GM19238 (cell line): ENCODE results near the gene SEPTIN5.

Source experiments
- DNase-seq: peaks from one replicate; pipeline ENCODE4 v3.0.0; 2011; ENCODE audit warnings: low spot score; ENCODE audit not compliant: insufficient read length

The SEPTIN5 gene

DNA sequence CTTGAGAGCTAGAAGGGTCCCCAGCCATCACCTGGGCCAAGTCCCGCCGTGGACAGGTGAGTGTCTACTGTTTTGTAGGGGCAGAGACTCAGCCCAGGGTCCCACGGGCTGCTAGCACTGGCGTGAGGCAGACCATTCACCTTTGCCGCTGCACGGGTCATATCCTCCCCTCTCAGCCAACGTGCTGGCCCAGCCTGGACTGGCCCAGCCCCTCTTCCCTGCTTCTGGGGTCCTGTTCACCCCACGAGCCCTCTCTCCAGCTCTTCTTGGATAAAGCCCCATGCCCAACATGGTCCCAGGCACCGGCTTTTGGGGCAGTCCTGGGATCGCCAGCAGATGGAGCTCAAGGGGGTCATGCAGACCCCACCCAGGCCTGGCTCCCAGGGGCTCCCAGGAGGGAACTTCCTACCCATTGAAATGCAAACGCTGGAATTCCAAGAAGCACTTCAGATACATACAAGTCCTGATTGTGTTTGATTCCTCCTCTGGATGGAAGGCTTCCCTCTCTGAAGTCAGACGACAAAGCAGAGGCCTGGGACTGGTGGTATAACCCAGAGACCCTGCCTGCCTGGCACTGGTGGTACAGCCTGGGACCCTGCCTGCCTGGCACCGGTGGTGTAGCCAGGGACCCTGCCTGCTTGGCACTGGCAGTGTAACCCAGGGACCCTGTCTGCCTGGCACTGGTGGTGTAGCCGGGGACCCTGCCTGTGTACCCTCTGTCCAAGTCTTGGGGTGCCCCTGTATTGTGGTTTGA lies 8.9 kb upstream of the SEPTIN5 start:
- no peak for DNase-seq

DNA sequence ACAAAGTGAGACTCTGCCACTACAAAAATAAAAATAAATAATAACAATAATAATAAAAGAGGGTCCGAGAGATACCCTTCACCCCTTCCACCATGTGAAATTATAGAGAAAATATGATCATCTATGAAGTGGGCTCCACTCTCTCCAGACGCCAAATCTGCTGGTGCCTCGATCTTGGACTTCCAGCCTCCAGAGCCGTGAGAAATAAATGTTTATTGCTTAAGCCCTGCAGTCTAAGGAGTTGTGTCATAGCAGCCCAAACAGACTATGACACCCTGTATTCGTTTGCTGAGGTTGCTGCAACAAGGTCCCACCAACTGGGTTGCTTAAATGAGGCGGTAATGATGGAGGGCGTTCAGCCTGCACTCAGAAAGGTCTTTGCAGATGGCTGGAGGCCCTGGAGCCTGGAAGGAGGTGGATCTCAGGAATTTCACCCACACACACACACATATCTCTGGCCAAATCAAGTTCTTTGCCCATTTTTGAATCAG lies 7.6 kb upstream of the SEPTIN5 start:
- DNase-seq = no peak

DNA sequence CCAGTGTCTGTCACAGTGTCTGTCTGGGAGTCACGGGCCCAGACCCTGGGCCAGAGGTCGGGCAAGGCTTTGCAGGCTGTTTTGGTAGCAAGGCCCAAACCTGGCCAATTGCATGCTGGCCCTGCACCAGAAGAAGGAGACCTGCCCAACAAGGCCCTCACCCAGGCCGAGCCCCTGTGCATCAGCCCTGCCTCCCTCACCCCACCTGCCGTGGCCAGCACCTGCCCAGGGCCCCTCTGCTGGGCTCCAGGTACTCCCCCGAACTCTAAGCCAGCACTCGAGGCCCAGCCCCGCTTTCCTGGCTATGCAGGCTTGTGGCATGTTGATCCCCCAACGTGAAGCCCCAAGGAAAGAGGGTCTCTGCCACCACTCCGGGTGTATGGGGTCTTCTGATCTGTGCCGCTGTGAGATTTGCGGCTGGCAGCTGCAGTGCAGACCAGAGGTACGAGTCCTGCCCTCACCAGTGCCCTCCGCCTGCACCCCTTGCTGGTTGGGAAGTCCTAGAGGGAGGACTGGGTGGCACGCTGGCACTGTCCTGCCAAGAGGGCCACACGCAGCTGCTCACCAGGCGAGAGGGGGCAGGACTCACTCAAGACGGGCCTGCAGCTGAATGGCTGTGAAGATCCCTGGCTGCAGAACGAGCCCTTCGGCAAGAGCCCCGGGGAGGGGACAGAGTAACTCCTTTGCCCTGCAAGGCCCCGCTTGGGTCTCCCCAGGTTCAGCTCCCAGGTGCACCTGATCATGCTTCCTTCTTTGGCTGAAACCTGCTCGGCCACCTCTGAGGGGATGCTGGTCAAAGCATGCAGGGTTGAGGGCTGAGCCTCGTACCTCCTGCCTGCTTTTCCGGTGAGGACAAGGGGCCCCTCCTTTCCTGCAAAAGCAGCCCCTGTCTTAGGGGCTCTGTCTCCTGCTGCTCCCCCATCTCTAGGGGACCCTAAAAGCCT lies 6.7 kb upstream of the SEPTIN5 start:
- DNase-seq = no peak

DNA sequence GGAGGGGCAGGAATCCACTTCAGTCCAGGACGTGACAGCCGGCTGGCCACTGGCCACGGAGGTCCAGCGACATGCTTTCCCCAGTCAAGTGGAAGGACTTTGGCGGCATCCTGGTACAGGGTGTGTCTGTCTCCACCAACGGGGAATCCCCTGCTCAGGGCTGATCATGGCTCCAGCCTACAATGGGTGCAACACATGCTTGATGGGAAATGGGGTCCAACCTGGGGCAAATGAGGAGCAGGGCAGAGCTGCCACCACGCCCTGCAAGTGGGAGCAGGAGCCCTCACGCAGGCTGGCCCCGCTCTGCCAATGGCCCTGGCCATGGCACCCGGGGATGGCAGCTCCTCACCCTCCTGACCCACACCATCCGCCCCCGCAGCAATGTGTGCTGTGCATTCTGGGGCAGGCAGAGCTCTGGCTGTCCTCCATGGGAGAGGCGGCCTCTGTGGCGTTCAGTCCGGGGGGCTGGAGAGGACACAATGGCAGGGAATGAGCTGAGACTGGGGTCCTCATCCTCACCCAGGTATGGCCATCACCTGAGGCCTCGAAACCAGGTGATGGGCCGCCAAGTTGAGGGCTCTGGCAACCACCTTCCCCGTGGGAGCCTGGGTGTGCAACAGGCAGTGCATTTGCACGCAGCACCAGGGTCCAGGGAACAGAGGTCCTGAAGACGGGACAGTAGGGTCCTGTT lies 5.8 kb upstream of the SEPTIN5 start:
- no peak for DNase-seq

DNA sequence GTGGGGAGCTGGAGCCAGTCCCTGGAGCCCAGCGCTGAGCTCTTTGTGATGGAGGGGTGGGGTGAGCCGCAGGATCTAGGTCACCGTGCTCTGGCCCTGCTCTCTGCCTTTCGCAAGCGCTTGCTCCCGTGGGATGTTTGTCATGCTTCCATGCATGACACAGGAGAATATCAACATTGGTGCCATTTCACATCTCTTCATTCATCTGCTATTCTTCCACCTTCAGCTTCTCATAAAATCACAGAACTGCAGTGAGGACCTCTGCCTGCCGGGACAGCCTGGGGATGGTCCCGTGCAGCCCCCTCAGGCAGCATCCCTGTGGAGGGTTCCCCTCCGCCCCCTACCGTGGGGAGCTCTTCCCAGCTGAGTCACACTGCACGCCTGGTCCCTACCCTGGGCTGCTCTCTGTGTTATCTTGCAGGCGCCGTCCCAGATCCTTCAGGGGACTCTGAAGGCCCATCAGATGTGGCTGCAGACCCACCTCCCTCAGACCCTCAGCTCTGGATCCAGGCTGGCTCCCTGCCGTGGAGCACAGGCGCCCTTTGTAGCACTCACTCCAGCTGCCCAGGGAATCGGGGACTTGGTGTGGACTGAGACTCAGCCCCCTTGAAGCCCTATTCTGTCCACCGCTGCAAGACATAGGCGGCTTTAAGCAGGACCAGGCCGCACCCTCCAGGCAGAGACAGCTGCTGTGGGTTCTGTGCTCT lies 5.1 kb upstream of the SEPTIN5 start:
- DNase-seq = no peak

DNA sequence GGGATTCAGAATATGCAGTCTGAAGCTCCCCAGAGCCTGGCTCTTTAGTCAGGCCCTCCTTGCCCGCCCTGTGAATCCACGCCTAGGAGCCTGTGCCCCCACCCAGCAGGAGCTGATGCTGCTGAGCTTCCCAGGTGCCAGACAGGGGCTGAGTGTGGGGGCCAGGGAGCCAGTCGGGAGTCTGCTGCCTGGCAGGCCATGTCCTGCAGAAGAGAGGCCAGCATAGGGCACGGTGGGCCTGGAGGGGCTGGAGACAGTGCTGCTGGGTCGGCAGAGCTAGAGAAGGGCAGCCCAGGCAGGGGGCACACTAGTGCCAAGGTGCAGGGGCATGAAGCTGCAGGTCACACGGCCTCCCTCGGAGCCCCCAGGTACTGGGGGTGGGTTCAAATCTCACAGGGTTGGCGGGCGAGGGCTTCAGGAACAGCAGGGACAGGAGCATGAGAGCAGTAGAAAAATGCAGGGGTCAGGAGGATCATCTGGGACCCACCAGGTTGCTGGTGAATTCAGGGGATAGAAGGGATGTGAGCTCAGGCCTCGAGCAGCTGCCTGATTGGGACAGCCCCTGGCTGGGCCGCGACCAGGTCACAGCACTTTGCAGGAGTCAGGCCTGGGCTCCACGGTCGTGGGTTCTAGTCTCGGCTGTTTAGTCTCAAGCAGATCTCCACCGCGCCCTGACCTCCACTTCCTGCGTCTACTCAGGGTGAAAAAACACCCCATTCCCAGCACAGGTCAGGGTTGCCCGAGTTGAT lies 4.1 kb upstream of the SEPTIN5 start:
- DNase-seq = no peak

DNA sequence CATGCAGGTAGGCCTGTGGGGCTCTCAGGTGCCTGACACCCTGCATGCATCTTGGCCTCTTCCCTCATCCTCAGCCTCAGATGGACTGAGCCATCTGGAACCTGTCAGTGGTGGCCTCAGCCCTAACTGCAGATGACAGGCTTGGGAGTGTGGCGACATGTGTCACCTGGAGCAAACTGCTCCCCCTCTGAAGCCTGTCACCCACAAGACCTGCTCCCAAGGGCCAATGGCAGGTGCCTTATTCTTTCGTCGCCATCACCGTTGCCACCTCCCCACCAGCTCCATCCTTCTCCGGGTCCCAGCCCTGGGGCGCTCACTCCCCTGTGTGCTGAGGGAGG lies 3.6 kb upstream of the SEPTIN5 start:
- no peak for DNase-seq

DNA sequence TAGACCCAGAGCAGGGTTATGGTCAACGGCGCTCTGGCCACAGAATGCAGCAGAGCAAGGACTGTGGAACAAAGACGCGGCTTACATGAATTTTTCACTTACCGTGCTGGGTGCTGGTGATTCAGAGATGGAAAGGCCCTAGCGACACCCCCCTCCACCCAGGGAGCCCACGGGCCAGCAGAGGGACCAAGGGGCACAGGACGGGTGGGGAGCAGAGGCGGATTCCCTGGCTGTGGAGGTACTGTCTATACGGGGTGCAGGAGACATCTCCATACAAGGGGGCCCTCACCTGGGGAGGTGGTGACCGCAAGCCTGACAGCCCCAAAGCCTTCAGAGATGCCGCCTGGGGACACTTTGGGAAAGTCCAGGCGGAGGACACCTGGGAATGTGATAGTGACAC lies 1.1 kb upstream of the SEPTIN5 start:
- no peak for DNase-seq

DNA sequence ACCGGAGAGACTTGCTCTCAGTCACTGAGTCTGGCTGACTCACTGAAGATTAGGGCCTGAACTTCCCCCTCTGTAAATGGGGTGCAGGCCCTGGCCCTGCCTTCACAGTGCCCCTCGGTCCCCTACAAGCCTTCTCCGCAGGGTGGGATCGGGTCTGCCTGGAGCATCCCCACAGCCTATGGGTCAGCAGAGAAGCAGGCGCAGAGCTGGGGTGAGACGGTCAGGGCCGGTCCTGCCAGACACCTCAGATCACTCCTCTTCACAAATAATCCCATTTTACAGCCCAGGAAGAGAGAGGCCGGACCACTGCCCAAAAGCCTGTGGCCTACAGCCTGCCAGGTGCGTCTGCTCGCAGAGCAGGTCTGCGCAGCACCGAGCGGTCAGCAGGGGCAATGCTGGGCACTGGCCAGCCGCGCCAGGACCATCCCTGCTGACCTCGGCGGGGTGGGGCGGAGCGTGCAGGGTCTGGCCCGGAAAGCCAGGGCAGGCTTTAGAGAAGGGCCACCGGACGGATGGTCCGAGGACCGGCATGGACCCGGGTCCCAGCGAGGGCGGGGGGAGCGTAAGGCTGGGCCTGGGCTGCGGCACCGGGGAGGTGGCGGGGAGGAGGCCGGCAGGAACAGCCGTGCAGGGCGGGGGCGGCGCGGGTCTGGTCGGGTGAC lies 522 bp upstream of the SEPTIN5 start:
- no peak for DNase-seq

DNA sequence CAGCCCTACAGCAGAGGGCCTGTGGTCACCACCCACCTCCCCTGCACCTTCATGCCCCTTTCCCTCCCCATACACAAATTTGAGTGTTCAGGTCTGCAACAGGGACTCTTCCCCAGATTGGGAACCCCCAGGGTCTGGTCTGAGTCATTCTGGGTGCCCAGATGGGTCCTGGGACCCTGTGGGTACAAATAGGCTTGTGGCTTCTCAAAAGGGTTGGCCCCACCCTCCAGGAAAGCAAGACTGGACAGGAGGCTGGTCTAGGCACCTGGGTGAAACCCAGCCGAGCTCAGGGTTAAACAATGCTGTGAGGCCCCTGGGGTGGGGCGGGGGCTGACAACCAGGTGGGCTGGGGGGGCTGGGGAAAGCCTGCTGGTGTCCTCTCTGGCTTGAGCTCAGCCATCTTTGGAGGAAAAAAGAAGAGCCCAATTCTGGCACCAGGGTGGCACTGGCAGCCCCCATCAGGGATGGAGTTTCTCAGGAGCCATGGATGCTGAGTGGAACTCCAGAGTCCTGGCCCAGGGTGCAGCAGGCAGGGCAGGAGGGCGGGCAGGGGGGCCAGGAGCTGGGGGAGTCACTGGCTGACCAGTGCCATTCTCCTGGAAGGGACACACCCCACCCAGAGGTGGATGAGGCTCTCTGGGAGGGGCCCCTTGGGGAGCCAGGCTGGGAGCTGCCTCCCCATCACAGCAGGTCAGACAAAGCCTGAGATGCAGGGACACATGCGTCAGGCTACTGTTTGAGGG lies 1.1 kb downstream of the SEPTIN5 start:
- no peak for DNase-seq

DNA sequence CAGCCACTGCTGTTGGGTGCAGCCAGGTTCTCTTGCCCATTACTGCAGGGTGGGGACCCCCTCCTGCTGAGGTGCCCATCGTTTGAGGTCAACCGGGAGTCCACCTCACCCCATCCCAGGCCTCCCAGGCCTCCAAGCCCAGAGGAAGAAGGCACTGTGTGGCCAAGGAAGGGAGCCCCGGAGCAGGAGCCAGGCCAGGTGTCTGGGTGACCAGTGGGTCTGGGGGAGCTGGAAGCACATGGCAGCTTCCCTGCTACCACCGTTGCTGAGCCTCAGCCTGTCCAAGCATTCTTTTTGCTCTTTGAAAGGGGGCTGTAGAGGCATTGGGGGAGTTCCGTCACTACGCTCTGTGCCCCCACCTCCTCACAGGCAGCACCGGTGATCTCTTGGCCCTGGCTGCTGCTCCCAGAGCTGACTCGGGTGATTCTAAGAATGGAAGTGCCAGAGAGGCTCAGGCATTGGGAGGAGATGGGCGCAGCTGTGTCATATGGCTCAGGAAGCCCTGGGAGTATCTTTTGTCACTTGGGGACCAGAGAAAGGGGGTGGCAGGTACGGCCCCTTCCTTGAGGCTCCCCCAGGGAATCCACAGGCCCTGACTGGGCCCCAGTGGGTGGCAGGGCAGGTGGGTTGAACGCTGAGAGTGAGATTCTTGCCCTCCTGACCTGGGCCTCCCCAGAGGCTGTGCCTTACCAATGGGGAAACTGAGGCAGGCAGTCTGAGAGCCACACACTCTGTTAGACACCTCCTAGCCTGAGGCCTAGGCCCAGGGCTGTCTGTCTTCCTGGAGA lies 1.9 kb downstream of the SEPTIN5 start:
- no peak for DNase-seq

DNA sequence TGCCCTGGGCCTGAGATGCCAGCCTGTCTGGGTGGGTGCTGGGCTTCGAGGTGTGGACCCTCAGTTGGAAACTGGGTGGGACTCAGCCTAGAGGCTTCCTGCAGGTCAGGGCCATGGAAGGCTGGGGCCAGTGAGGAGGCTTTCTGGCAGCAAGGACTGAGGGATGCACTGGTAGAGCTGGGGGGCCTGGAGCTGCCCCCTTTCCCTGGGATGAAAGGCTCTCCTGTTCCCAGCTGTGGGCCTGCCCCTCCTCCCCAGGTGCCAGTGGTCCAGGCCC lies 2.5 kb downstream of the SEPTIN5 start:
- no peak for DNase-seq

DNA sequence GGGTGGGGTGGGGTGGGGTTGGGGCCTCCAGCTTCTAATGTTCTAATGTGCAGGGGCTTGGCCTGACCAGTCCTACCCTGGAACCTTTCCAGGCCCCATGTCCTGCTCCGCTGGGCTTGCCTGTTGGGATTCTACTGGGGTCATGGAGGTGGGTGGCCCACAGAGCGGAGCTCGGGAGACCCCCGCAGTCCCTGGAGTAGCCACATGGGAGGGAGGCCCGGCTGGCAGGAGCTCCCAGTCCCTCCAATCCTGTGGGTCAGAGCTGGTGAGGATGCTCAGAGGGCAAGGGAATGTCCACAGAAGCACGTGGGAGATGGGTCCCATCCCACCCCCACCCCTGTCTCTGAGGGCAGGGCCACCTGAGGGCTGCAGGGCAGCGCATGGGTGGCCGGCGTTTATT lies 2.9 kb downstream of the SEPTIN5 start:
- no peak for DNase-seq

DNA sequence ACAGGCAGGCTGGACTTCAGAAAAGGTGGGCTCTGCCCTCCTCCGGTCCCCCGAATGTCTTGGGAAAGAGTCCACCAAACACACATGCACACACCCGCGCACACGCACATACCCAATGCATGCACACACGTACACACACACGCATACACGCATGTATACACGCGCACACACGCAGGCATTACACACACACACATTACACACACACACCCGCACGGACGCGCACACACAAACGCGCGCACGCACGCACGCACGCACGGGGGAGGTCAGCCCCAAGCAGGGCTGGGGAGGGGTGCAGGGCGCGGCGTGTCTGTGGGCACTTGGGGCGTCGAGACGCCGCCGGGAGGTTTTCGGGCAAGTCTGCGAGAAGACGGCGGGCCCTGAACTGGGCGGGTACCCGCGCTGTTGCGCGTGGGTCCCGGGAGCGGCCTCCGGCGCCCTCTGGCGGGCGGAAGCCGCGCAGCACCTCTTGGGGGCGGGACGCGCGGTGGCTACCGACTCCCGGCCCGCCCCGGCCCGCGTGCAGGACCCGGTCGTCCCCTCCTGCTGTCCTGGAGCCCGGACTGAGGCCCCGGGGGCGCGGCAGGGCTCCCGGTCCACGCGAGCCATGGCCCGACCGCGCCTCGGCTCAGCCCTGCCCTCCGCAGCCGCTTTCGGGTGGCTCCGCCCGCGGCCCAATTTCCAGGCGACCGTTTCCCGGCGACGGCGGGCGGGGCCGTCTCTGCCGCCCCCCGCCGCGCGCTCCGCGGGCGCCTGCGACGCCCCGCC lies 3.6 kb downstream of the SEPTIN5 start:
- peak; percentile 93 for DNase-seq

DNA sequence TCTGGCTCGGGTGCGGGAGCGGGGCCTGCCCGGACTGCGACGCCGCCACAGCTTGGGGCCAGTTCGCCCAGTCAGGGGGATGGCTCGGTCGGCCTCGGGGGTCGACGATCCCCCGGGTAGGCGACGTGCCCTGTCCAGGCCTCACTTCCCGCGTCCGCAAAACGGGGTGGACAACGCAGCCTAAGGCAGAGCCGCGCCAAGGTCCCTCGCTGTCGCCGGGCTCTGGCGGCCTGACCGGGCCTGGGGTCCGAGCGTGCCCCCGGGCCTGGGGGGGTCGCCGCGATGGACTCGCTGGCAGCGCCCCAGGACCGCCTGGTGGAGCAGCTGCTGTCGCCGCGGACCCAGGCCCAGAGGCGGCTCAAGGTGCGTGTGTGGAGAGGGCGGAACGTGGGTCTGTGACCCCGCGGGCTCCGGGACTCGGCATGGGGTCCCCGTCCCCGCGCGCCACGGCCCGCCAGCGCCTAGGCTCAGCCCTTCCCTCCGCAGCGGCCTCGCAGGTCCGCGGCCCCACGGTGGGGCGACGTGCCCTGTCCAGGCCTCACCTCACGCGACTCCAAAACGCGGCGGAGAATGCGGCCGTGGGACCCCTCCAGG lies 4.2 kb downstream of the SEPTIN5 start:
- no peak for DNase-seq

DNA sequence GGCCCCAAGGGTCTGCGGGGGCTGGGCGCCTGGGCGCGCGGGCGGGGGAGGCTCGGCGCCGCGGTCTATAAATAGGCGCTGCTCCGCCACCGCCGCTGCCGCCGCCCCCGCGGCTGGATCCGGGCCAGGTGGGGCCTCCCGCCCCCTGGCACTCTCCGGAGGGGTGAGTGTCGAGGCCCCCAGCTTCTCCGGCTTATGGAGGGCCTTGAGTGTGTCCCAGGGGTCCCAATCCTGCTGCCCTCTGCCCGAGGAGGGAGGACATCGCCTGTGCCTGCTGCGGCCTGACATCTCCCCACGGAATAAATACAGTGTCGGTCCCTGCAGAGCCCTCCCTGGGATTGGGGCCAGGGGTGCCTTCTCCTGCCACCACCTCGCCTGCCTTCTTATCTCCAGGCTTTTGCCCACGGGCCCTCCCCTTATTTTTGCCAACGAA lies 4.8 kb downstream of the SEPTIN5 start:
- DNase-seq = no peak

DNA sequence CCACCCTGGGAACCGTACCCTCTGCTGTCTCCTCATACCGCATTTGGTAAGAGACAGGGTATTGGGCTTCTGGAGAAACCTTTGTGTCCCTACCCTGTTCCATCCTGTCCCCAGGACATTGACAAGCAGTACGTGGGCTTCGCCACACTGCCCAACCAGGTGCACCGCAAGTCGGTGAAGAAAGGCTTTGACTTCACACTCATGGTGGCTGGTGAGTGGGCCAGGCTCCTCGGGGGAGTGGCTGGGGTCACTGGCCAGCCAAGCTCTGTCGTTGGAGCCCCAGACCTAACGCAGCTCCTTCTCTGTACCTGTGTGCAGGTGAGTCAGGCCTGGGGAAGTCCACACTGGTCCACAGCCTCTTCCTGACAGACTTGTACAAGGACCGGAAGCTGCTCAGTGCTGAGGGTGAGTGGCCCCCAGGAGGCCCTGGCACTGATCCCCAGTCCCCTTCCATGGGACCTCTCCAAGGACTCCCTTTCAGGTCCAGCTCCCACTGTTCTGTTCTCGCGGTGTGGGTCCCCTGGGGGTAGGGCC lies 5.3 kb downstream of the SEPTIN5 start:
- no peak for DNase-seq
